Skeletal muscle cell (primary cell): ENCODE data around the gene ARL8A.

Source experiments
- DNase-seq: peaks from one replicate; pipeline ENCODE4 v3.0.0-alpha.2; 2010; ENCODE audit warnings: low read depth
- H3K4me3 ChIP-seq: 2 replicates; pipeline ENCODE4 v1.5.1; 2011; ENCODE audit warnings: low read depth, mild to moderate bottlenecking, control low read depth, low read length, moderate library complexity

Gene ARL8A

GRCh38 chr1:202088206-202088605 lies 56.3 kb downstream of the ARL8A start:
- no peak for DNase-seq
- no peak overlapping the region for H3K4me3 ChIP-seq

- H3K4me3 ChIP-seq = no peak overlapping the region
- DNase-seq = no peak
These were observed 57.8 kb downstream of the ARL8A start for GRCh38 chr1:202086579-202087350.

- no peak overlapping the region for H3K4me3 ChIP-seq
- DNase-seq = no peak
These were observed 58.7 kb downstream of the ARL8A start for GRCh38 chr1:202085682-202086373.

- H3K4me3 ChIP-seq = no peak overlapping the region
- DNase-seq = no peak
These were observed 59.5 kb downstream of the ARL8A start for GRCh38 chr1:202084791-202085681.
